Hepatocyte (in vitro differentiated cells): ENCODE measurements around the gene TAF4.

ENCODE experiments used
- CTCF ChIP-seq: fragments of 200-600 bp; sonication (generic); IDR thresholded peaks from 2 replicates; pipeline ENCODE4 v1.5.1; 2016; ENCODE audit warnings: antibody characterized with exemption, mild to moderate bottlenecking; ENCODE audit not compliant: poor library complexity
- EZH2 ChIP-seq: fragments of 200-600 bp; sonication (generic); IDR thresholded peaks from 2 replicates; pipeline ENCODE4 v1.6.1; 2016; ENCODE audit warnings: antibody characterized with exemption, mild to moderate bottlenecking, borderline replicate concordance

- no peak for TF ChIP-seq CTCF
- no peak for TF ChIP-seq EZH2
Measured at GRCh38 chr20:62032609-62033368, 32.9 kb downstream of the TAF4 start.
